Measurements from ENCODE around the gene SP2. TPM values are rescaled to one million over a fixed set of nuclear protein-coding genes. Genes with fewer than 3 reads are reported as not detected.

The SP2 gene
- total and polyA plus RNA-seq, 10 donors, result 4.5 to 22.6 (median 15.1) TPM

GRCh38 chr17:47857551-47858455, 38.2 kb upstream of the SP2 start:
- no peak for TF ChIP-seq POLR2AphosphoS5 (IDR thresholded peaks at IDR 0.05)
- TF ChIP-seq, protein P1, sequence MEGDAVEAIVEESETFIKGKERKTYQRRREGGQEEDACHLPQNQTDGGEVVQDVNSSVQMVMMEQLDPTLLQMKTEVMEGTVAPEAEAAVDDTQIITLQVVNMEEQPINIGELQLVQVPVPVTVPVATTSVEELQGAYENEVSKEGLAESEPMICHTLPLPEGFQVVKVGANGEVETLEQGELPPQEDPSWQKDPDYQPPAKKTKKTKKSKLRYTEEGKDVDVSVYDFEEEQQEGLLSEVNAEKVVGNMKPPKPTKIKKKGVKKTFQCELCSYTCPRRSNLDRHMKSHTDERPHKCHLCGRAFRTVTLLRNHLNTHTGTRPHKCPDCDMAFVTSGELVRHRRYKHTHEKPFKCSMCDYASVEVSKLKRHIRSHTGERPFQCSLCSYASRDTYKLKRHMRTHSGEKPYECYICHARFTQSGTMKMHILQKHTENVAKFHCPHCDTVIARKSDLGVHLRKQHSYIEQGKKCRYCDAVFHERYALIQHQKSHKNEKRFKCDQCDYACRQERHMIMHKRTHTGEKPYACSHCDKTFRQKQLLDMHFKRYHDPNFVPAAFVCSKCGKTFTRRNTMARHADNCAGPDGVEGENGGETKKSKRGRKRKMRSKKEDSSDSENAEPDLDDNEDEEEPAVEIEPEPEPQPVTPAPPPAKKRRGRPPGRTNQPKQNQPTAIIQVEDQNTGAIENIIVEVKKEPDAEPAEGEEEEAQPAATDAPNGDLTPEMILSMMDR (IDR thresholded peaks at IDR 0.05 in 8 of 11, conservative IDR thresholded peaks at IDR 0.05 in 3 of 11), result no peak
- TF ChIP-seq POLR2A (IDR thresholded peaks at IDR 0.05), result no peak
- H3K4me3 ChIP-seq, result no peak overlapping the region
- H3K9me3 ChIP-seq, result no peaks in the 10 kb centered on the region
- H3K36me3 ChIP-seq, result no peaks in the 10 kb centered on the region
- WGBS, 5 donors, result 59 to 65% (median 62%) methylated on average over 16 of the region's 16 CpGs
- no peak overlapping the region for H3K27ac ChIP-seq
- peaks cover 0 to 13% (median 8%) of the 10 kb centered on the region in 6 donors for H3K4me1 ChIP-seq
- intact Hi-C loops (cut with DNase I; ENCODE audit: low total_unique reads), result loop anchor here (10.0 kb wide), 1 partner anchor 867 kb away; the partner anchor contains the start of genes HOXB13, PRAC1 and PRAC2
- peaks cover 0 to 64% (median 14%) of the 10 kb centered on the region in 7 donors for H3K27me3 ChIP-seq (replicated peaks in 1 of 7)
- DNase-seq, result peak; percentile 19

GRCh38 chr17:47860386-47860785, 35.6 kb upstream of the SP2 start:
- no peak overlapping the region for H3K27ac ChIP-seq
- peaks cover 0 to 49% (median 0%) of the 10 kb centered on the region in 7 donors for H3K27me3 ChIP-seq (replicated peaks in 1 of 7)
- no peaks in the 10 kb centered on the region for H3K36me3 ChIP-seq
- no peaks in the 10 kb centered on the region for H3K9me3 ChIP-seq
- H3K4me1 ChIP-seq, result peaks cover 0 to 15% (median 10%) of the 10 kb centered on the region in 6 donors
- H3K4me3 ChIP-seq, result no peak overlapping the region
- TF ChIP-seq, protein P1 (IDR thresholded peaks at IDR 0.05 in 8 of 11, conservative IDR thresholded peaks at IDR 0.05 in 3 of 11), result no peak
- TF ChIP-seq POLR2A (IDR thresholded peaks at IDR 0.05), result no peak
- TF ChIP-seq POLR2AphosphoS5 (IDR thresholded peaks at IDR 0.05), result no peak
- intact Hi-C loops (cut with DNase I; ENCODE audit: low total_unique reads), result no loop called here
- no peak for DNase-seq
- 83 to 92% (median 89%) methylated on average over 5 of the region's 5 CpGs for WGBS, 5 donors

DNA sequence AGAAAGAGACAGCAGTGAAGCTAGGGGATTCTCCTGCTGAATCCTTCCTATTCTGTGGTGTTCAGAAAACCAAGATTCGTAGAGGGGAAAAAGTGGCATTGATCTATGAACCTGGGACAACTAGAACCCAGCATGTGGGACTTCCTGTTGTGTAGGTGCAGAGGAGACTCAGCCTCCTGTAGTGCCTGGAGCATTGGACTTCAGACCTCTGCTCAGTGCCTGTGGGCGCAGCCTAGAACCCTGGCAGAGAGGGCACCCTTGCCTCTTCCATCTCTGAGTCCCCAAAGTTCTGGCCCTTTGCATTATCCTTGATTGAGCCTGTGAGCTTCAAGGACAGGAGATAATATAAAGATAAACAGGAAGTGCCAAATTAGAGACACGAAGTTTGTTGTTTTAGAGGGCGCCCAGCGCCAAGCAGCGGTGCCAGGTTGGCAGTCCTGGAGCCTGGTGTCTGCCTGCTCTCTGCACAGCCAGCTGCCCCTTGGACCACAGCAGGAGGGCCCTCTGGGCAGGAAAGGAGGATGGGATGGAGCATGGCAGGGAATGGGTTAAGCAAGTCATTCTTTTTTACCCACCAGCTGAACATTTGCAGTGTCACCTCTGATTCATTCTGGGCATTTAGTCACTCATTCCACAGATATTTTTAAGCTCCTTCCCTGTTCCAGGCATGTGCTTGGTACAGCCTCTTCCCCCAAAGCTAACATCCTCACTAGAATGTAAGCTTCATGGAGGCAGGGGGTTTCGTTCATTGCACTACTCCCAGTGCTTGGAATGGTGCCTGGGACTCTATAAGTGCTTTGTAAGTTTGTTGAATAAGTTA, 33.2 kb upstream of the SP2 start:
- no peak for DNase-seq
- no peak overlapping the region for H3K4me3 ChIP-seq
- peak overlapping the region in 2 of 8 donors; percentile 13 to 48 for H3K27ac ChIP-seq
- TF ChIP-seq, protein P1 (IDR thresholded peaks at IDR 0.05 in 8 of 11, conservative IDR thresholded peaks at IDR 0.05 in 3 of 11), result no peak
- peak in 1 of 3 donors; percentile 47 for TF ChIP-seq POLR2AphosphoS5 (IDR thresholded peaks at IDR 0.05)
- H3K9me3 ChIP-seq, result no peaks in the 10 kb centered on the region
- H3K27me3 ChIP-seq (replicated peaks in 1 of 7), result peaks cover 0 to 44% (median 0%) of the 10 kb centered on the region in 7 donors
- intact Hi-C loops (cut with DNase I; ENCODE audit: low total_unique reads), result no loop called here
- 56 to 74% (median 71%) methylated on average over 7 of the region's 7 CpGs for WGBS, 5 donors
- peaks cover 0 to 10% (median 7%) of the 10 kb centered on the region in 6 donors for H3K4me1 ChIP-seq
- H3K36me3 ChIP-seq, result no peaks in the 10 kb centered on the region

Measured in spleen (tissue), 11 donors.